Measurements from ENCODE around the gene UBP1.
"Not testable (repeated sequence)": the region's sequence is repeated elsewhere in the genome, so short reads cannot be mapped to it uniquely, and the experiment has no call there.

The UBP1 gene

GRCh38 chr3:33389908-33390307 is 50.3 kb downstream of the UBP1 start:
- no peak for DNase-seq (ENCODE audit: low read depth in 3 of 3)

GRCh38 chr3:33388374-33389100 is 51.7 kb downstream of the UBP1 start:
- DNase-seq (ENCODE audit: low read depth in 3 of 3): no peak

GRCh38 chr3:33386631-33387030 is 53.6 kb downstream of the UBP1 start:
- DNase-seq (ENCODE audit: low read depth in 3 of 3): no peak

- peak; percentile 9 to 37 (median 34) for DNase-seq (ENCODE audit: low read depth in 3 of 3)
Measured at GRCh38 chr3:33385423-33385822, 54.8 kb downstream of the UBP1 start.

- no peak for DNase-seq (ENCODE audit: low read depth in 3 of 3)
Measured at GRCh38 chr3:33383951-33384350, 56.3 kb downstream of the UBP1 start.

- no peak for DNase-seq (ENCODE audit: low read depth in 3 of 3)
Measured at GRCh38 chr3:33380653-33381052, 59.6 kb downstream of the UBP1 start.

- no peak for DNase-seq (ENCODE audit: low read depth in 3 of 3)
Measured at GRCh38 chr3:33377931-33378330, 62.3 kb downstream of the UBP1 start.

- DNase-seq (ENCODE audit: low read depth in 3 of 3): no peak
Measured at GRCh38 chr3:33377489-33377888, 62.7 kb downstream of the UBP1 start.

GRCh38 chr3:33373082-33373437 is 67.1 kb downstream of the UBP1 start:
- no peak for DNase-seq (ENCODE audit: low read depth in 3 of 3)

- DNase-seq (ENCODE audit: low read depth in 3 of 3): peak in 2 of 3 donors; percentile 15 to 22
Measured at GRCh38 chr3:33372218-33373081, 67.8 kb downstream of the UBP1 start.

GRCh38 chr3:33364531-33365128 is 75.6 kb downstream of the UBP1 start:
- DNase-seq (ENCODE audit: low read depth in 3 of 3): no peak

- DNase-seq (ENCODE audit: low read depth in 3 of 3): no peak
Measured at GRCh38 chr3:33364060-33364459, 76.1 kb downstream of the UBP1 start.

- no peak for DNase-seq (ENCODE audit: low read depth in 3 of 3)
Measured at GRCh38 chr3:33363113-33363800, 76.9 kb downstream of the UBP1 start.

GRCh38 chr3:33360136-33360825 is 79.9 kb downstream of the UBP1 start:
- no peak for DNase-seq (ENCODE audit: low read depth in 3 of 3)

- DNase-seq (ENCODE audit: low read depth in 3 of 3): no peak
Measured at GRCh38 chr3:33358172-33358781, 81.9 kb downstream of the UBP1 start.

GRCh38 chr3:33355611-33356010 is 84.6 kb downstream of the UBP1 start:
- no peak for DNase-seq (ENCODE audit: low read depth in 3 of 3)

- no peak for DNase-seq (ENCODE audit: low read depth in 3 of 3)
Measured at GRCh38 chr3:33339758-33340157, 100.4 kb downstream of the UBP1 start.

- DNase-seq (ENCODE audit: low read depth in 3 of 3): not testable (repeated sequence)
Measured at GRCh38 chr3:33338936-33339465, 101.2 kb downstream of the UBP1 start.

Measured in stimulated activated CD4-positive, alpha-beta T cell treated with anti-CD3 and anti-CD28 coated beads, TNF-alpha, amount 100 ng/mL, for 48 hours (primary cell).